Measurements from ENCODE around the gene CYSTM1. TPM values are rescaled to one million over a fixed set of nuclear protein-coding genes. Genes with fewer than 3 reads are reported as not detected.

CYSTM1 gene
- total RNA-seq, 2 donors from 2014 or later = 56.8 to 97.2 TPM

- peak in 1 of 4 donors; percentile 23 for DNase-seq
- peak overlapping the region in 3 of 4 donors; percentile 36 to 100 (median 63) for H3K27ac ChIP-seq
- no peak for TF ChIP-seq POLR2A (IDR thresholded peaks at IDR 0.05)
- no peak for ATAC-seq
- H3K9me3 ChIP-seq = no peaks in the 10 kb centered on the region
- H3K4me3 ChIP-seq = no peak overlapping the region
- H3K36me3 ChIP-seq (replicated peaks in 1 of 2; ENCODE audit: insufficient read depth in 1 of 2, low read depth in 2 of 2) = no peaks in the 10 kb centered on the region
- WGBS, 2 donors = 37 to 40% methylated on average over 6 of the region's 6 CpGs
- intact Hi-C loops (cut with DNase I) = no loop called here
- H3K4me1 ChIP-seq = peaks cover 76% of the 10 kb centered on the region
- H3K27me3 ChIP-seq = no peaks in the 10 kb centered on the region
Measured at GRCh38 chr5:140178482-140179116, 3.6 kb downstream of the CYSTM1 start.

GRCh38 chr5:140181002-140181483 lies 6.1 kb downstream of the CYSTM1 start:
- H3K4me3 ChIP-seq = no peak overlapping the region
- intact Hi-C loops (cut with DNase I) = no loop called here
- peak overlapping the region; percentile 2 to 61 (median 16) for H3K27ac ChIP-seq
- H3K9me3 ChIP-seq = no peaks in the 10 kb centered on the region
- 23 to 25% methylated on average over 5 of the region's 5 CpGs for WGBS, 2 donors
- TF ChIP-seq POLR2A (IDR thresholded peaks at IDR 0.05) = no peak
- TF ChIP-seq CTCF (IDR thresholded peaks at IDR 0.05) = no peak
- H3K4me1 ChIP-seq = peaks cover 80% of the 10 kb centered on the region
- H3K27me3 ChIP-seq = no peaks in the 10 kb centered on the region
- ATAC-seq = no peak
- no peak for DNase-seq
- H3K36me3 ChIP-seq (replicated peaks in 1 of 2; ENCODE audit: insufficient read depth in 1 of 2, low read depth in 2 of 2) = no peaks in the 10 kb centered on the region

- Histone ChIP-seq H3K9me3 (no peaks in the 10 kb centered on the region), H3K27ac (peak overlapping the region; percentile 2 to 61 (median 16)), H3K27me3 (no peaks in the 10 kb centered on the region), H3K4me1 (peaks cover 82% of the 10 kb centered on the region), H3K4me3 (no peak overlapping the region), H3K36me3 (replicated peaks in 1 of 2; ENCODE audit: insufficient read depth in 1 of 2, low read depth in 2 of 2) (no peaks in the 10 kb centered on the region)
- 86 to 89% methylated on average over 3 of the region's 3 CpGs for WGBS, 2 donors
- TF ChIP-seq CTCF (IDR thresholded peaks at IDR 0.05) = no peak
- no peak for TF ChIP-seq POLR2A (IDR thresholded peaks at IDR 0.05)
- DNase-seq (no peak), ATAC-seq (no peak)
- intact Hi-C loops (cut with DNase I) = no loop called here
Measured at GRCh38 chr5:140181525-140181924, 6.5 kb downstream of the CYSTM1 start.

GRCh38 chr5:140182075-140182711 lies 7.2 kb downstream of the CYSTM1 start:
- H3K4me1 ChIP-seq = peaks cover 82% of the 10 kb centered on the region

More at GRCh38 chr5:140182075-140182711, 7.2 kb downstream of the CYSTM1 start:
- ATAC-seq = no peak
- Histone ChIP-seq H3K36me3 (replicated peaks in 1 of 2; ENCODE audit: insufficient read depth in 1 of 2, low read depth in 2 of 2) (no peaks in the 10 kb centered on the region), H3K27ac (peak overlapping the region in 3 of 4 donors; percentile 12 to 61 (median 57)), H3K27me3 (no peaks in the 10 kb centered on the region), H3K4me3 (no peak overlapping the region), H3K9me3 (no peaks in the 10 kb centered on the region)
- intact Hi-C loops (cut with DNase I) = no loop called here
- TF ChIP-seq POLR2A (IDR thresholded peaks at IDR 0.05) = no peak
- TF ChIP-seq CTCF (IDR thresholded peaks at IDR 0.05) = no peak
- WGBS, 2 donors = 41 to 52% methylated on average over 2 of the region's 2 CpGs
- peak in 1 of 4 donors; percentile 27 for DNase-seq

All from body of pancreas (tissue), 4 donors.